Progenitor cell of endocrine pancreas (in vitro differentiated cells): ENCODE data around the gene NKX3-2. TPM values are rescaled to one million over a fixed set of nuclear protein-coding genes. Genes with fewer than 3 reads are reported as not detected.

Experiments used
- DNase-seq: peaks from one replicate; pipeline ENCODE4 v3.0.0; 2021; ENCODE audit warnings: low spot score; ENCODE audit not compliant: unreplicated experiment
- H3K27ac Mint-ChIP-seq: 2 replicates; pipeline ENCODE4 v1.8.0; 2021; ENCODE audit warnings: mild to moderate bottlenecking, moderate library complexity, mixed read lengths
- H3K27me3 Mint-ChIP-seq: 2 replicates; pipeline ENCODE4 v1.8.0; 2021; ENCODE audit warnings: mixed read lengths
- H3K36me3 Mint-ChIP-seq: 2 replicates; pipeline ENCODE4 v1.8.0; 2022; ENCODE audit warnings: mixed read lengths; ENCODE audit not compliant: insufficient read depth
- H3K4me1 Mint-ChIP-seq: 2 replicates; pipeline ENCODE4 v1.8.0; 2021; ENCODE audit warnings: low read depth, mixed read lengths
- H3K4me3 Mint-ChIP-seq: 2 replicates; pipeline ENCODE4 v1.8.0; 2021; ENCODE audit warnings: low read depth, mild to moderate bottlenecking, moderate library complexity, mixed read lengths
- H3K9me3 Mint-ChIP-seq: 2 replicates; pipeline ENCODE4 v1.8.0; 2021; ENCODE audit warnings: low read depth, mixed read lengths
- CTCF ChIP-seq: fragments of 200-600 bp; sonication (generic); IDR thresholded peaks from one replicate; pipeline ENCODE4 v1.5.0; 2021; ENCODE audit warnings: antibody characterized with exemption, mild to moderate bottlenecking; ENCODE audit not compliant: unreplicated experiment
- total RNA-seq: library from RNA; stranded (reverse); gene quantifications from 2 replicates; pipeline ENCODE4 v1.2.1, GENCODE V29; 2021

Gene NKX3-2
- total RNA-seq, 1 donor from 2014 or later, result 2.1 TPM

- Mint-ChIP-seq H3K27ac (peak overlapping the region; percentile 95), H3K27me3 (peaks cover 66% of the 10 kb centered on the region), H3K4me1 (peaks cover 6% of the 10 kb centered on the region), H3K4me3 (peak overlapping the region; percentile 79), H3K9me3 (no peaks in the 10 kb centered on the region), H3K36me3 (no peaks in the 10 kb centered on the region)
- TF ChIP-seq CTCF, result no peak
- peak; percentile 62 for DNase-seq
Measured at GRCh38 chr4:13544606-13545393, 492 bp upstream of the NKX3-2 start.

GRCh38 chr4:13543032-13543838 lies 1.1 kb downstream of the NKX3-2 start:
- peak overlapping the region; percentile 79 for H3K27ac Mint-ChIP-seq
- H3K4me1 Mint-ChIP-seq, result peaks cover 3% of the 10 kb centered on the region
- peaks cover 70% of the 10 kb centered on the region for H3K27me3 Mint-ChIP-seq
- H3K4me3 Mint-ChIP-seq, result peak overlapping the region; percentile 79
- no peak for DNase-seq
- TF ChIP-seq CTCF, result no peak
- H3K36me3 Mint-ChIP-seq, result no peaks in the 10 kb centered on the region
- H3K9me3 Mint-ChIP-seq, result no peaks in the 10 kb centered on the region

GRCh38 chr4:13542577-13543031 lies 1.7 kb downstream of the NKX3-2 start:
- no peak overlapping the region for H3K27ac Mint-ChIP-seq
- DNase-seq, result no peak
- no peaks in the 10 kb centered on the region for H3K9me3 Mint-ChIP-seq
- H3K4me3 Mint-ChIP-seq, result peak overlapping the region; percentile 79
- no peaks in the 10 kb centered on the region for H3K36me3 Mint-ChIP-seq
- peaks cover 77% of the 10 kb centered on the region for H3K27me3 Mint-ChIP-seq
- peaks cover 3% of the 10 kb centered on the region for H3K4me1 Mint-ChIP-seq
- TF ChIP-seq CTCF, result no peak

- H3K36me3 Mint-ChIP-seq, result no peaks in the 10 kb centered on the region
- peak; percentile 63 for TF ChIP-seq CTCF
- peak; percentile 50 for DNase-seq
- H3K9me3 Mint-ChIP-seq, result no peaks in the 10 kb centered on the region
- H3K4me3 Mint-ChIP-seq, result peak overlapping the region; percentile 60
- H3K27ac Mint-ChIP-seq, result no peak overlapping the region
- H3K27me3 Mint-ChIP-seq, result peaks cover 81% of the 10 kb centered on the region
- H3K4me1 Mint-ChIP-seq, result peaks cover 3% of the 10 kb centered on the region
Measured at GRCh38 chr4:13541720-13542576, 2.4 kb downstream of the NKX3-2 start.
